HG02970 (cell line): ENCODE data around the gene GRIK1.

Source experiments
- ATAC-seq: cut with Tn5 transposase; IDR thresholded peaks from one replicate; pipeline ENCODE4 v1.9.1; 2021; ENCODE audit warnings: mild to moderate bottlenecking, moderate library complexity, moderate number of reproducible peaks; ENCODE audit not compliant: unreplicated experiment, low FRiP score

GRIK1 gene

DNA sequence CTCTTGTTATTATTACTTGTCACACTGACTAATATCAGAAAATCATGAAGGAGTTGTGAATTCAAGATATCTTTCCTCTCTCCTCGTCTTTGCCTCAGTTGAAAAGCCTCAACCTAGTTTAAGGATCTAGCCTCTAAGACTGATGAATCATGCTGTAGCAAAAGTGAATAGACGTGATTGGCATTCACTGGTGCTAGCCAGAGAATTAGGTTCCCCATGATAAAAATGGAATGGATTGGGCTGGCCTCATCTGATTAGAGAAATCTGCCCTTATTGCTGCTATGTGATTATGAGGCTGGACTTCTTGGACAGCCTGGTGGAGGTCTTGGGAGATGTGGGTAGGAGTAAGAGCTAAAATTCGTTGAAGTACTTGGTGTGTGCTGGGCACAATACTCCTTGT lies 432.8 kb downstream of the GRIK1 start:
- no peak for ATAC-seq

DNA sequence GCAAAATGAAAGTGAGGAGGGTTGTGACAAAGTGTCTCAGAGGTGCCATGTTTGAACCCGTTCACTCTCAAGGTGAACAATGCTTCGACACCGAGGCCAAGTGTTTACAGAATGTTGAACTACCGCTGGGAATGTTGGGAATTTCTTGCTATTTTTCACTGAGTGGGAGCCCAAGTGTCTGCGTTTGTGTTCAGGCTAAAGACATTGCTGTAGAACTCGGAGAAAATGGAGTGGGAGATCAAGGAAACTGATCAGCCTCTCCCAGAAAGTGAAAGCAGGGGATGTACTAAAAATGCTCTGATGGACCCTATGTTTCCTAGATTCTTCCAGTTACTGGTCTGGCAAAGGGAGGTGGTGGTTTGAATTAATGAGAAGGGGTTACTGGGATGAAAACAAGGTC lies 433.6 kb downstream of the GRIK1 start:
- no peak for ATAC-seq

DNA sequence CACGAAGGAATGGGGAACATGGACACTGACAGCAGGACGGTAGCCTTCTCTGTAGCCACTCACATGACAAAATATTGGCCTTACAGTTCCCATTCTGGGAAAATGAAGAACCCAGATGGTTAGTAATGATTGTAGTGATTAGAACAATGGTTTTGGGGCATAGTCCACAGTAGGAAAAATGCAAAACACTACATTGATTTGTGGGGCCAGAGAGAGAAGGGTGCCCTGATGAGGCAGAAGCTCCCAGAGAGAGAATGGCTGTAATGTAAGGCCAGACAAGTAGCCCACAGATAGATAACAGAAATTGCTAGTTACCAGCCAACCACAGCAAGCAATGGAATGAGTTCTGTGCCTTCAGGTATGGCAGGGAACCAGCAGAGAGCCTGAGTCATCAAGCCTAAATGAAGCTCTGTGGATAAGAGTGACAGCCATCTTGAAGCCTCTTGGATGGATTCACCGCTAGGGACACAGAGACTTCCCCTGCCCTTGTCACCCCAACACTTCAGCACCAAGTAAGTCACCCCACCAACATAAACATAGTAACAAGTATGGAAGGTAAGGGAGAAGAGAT lies 435.0 kb downstream of the GRIK1 start:
- no peak for ATAC-seq

DNA sequence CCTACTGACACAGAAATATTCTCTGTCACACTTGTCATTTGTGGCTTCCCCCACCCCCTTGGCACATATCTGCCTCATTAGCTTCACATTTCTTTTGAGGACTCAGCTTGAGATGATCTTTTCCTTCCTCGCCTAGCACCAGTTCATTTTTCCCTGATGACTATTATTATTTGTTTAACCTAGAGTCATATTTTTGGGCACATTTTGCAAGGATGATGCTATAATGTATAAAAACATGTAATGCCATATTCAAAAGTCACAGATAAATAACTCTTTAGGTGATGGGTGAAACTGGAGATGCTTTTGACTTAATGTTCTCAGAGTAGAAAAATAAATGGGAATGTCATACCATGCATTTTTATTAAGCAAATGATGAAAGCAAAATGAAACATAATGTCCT lies 438.3 kb downstream of the GRIK1 start:
- no peak for ATAC-seq

DNA sequence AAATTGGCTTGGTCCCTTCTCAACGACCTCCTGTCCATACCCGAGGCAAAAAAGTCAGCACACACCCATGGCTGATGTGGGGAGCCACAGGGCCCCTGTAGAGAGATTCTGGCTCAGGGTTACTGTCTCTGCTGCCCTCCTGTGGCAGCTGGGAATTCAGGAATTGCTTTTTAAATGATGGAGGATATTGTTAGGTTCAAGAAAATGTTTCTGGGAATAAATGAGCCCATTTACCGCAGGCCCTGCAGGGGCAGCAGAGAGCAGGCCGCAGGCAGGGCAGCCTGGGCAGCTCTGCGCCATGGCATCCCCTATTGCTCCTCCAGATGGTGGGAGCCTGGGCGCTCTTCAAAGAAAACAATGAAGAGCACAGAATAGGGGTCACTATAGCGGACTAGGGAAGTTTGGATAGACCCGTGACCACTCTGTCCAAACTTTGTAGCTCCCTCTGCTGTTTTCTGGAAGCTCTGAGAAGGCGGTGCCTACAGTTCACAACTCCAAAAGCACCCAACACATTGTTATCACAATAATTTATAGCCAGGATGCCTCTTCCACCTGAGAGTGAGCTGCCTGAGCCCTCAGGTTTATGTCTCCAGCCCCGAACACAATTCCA lies 440.0 kb downstream of the GRIK1 start:
- ATAC-seq, result no peak

DNA sequence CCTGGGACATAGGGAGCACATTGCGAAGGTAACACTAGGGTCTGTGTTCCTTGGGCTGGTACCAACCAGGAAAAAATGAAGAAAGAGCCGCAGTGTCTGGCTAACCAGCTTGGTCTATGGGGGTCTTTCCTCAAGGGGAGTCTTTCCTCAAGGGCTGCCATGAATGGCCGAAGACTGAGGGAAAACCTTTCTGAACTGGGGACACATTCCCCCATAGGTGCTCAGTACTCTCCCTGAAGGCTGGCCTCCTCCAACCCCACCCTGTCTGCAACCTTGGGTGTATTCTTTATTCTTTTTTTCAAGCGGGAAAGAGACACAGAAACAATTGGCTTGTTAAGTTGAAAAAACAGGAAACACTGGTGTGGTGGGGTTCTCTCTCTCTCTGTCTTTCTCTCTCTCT lies 440.6 kb downstream of the GRIK1 start:
- ATAC-seq, result no peak

DNA sequence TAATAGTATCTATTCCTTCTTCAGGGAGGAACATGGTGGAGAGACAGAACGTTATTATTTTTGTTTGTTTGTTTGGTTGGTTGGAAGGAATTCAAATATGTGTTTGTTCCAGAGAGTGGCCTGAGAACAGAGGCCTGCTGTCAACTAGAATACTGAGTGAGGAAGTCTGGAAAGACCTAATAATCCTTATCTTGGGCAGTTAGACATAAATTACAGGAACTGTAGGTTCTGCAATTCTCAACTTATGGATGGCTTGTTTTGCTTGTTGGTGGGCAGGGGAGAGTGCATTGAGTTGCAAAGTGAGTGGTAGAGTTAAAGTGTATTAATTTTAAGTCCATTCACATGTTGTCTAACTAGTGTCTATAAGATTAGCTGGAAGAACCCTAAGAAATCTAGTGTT lies 443.5 kb downstream of the GRIK1 start:
- ATAC-seq, result no peak

DNA sequence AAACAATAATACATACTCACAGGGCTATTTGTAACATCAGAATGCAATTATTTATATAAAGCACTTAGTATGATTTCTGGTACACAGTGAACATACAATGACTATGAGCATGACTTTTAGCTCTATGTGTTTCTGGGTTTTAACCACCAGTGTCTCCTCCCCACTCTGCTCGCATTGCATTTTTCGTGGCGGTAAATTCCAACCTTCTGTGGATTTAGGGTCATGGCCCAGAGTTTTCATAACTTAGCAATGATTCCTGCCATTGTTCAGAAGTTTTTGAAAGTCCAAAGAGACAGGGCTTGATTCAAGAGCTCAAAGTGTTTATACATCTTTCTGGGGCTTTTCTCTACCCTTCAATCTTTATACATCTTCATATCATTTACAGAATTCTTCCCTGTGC lies 449.8 kb downstream of the GRIK1 start:
- ATAC-seq, result no peak

DNA sequence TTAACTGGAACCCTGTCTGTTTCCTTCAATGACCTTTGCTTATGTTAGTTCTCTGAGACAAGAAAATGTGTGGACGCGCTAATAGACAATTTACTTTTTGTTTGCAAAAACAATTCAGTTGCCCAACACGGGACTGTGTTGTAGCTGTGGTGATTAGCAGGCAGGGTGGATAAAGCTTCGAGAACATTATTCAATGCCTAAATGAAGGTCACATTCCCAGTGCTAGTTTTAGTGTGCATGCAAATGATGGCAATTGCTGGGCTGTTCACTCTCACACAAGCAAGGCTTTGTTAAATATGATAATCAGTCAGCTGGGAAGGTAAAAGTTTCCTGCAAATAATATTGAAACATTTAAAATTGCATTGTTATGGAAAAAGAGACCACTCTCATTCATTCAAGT lies 452.6 kb downstream of the GRIK1 start:
- ATAC-seq, result no peak
